KMS-11 (cell line): ENCODE results near the gene ZNF747.

Experiments
- H2AFZ ChIP-seq: fragments of 200-600 bp; sonication (generic); 2 replicates; pipeline ENCODE4 v1.6.1; 2016; ENCODE audit warnings: antibody characterized with exemption, mixed run types, low read depth
- H3K27ac ChIP-seq: fragments of 200-600 bp; sonication (generic); 2 replicates; pipeline ENCODE4 v1.6.1; 2016; ENCODE audit warnings: mild to moderate bottlenecking, mixed run types
- H3K27me3 ChIP-seq: fragments of 200-600 bp; sonication (generic); 2 replicates; pipeline ENCODE4 v1.6.1; 2017; ENCODE audit warnings: mild to moderate bottlenecking, low read depth, mixed run types, moderate library complexity; ENCODE audit not compliant: insufficient read depth
- H3K36me3 ChIP-seq: fragments of 200-600 bp; sonication (generic); 2 replicates; pipeline ENCODE4 v1.6.1; 2017; ENCODE audit warnings: mild to moderate bottlenecking, mixed run types; ENCODE audit not compliant: insufficient read depth
- H3K4me1 ChIP-seq: fragments of 200-600 bp; sonication (generic); 2 replicates; pipeline ENCODE4 v1.6.1; 2016; ENCODE audit warnings: mild to moderate bottlenecking, low read depth, mixed run types; ENCODE audit not compliant: poor library complexity, severe bottlenecking
- H3K4me2 ChIP-seq: fragments of 200-600 bp; sonication (generic); 2 replicates; pipeline ENCODE4 v1.7.0; 2016; ENCODE audit warnings: mild to moderate bottlenecking, mixed run types
- H3K4me3 ChIP-seq: fragments of 200-600 bp; sonication (generic); IDR thresholded peaks from 2 replicates; pipeline ENCODE4 v1.6.1; 2017; ENCODE audit warnings: low read depth, low read length, mixed read lengths; ENCODE audit not compliant: insufficient read depth
- H3K79me2 ChIP-seq: fragments of 200-600 bp; sonication (generic); 2 replicates; pipeline ENCODE4 v1.6.1; 2016; ENCODE audit warnings: low read depth, mixed run types; ENCODE audit not compliant: insufficient read depth
- H3K9ac ChIP-seq: fragments of 200-600 bp; sonication (generic); 2 replicates; pipeline ENCODE4 v1.6.1; 2016; ENCODE audit warnings: mild to moderate bottlenecking, mixed run types
- H4K20me1 ChIP-seq: fragments of 200-600 bp; sonication (generic); 2 replicates; pipeline ENCODE4 v1.6.1; 2016; ENCODE audit warnings: mild to moderate bottlenecking, mixed run types; ENCODE audit not compliant: insufficient read depth
- CTCF ChIP-seq: fragments of 200-600 bp; sonication (generic); conservative IDR thresholded peaks from 2 replicates; pipeline ENCODE4 v1.6.1; 2017; ENCODE audit warnings: low read depth, mild to moderate bottlenecking, antibody characterized with exemption, low read length, moderate library complexity, mixed read lengths

The ZNF747 gene

GRCh38 chr16:30519120-30520049 lies 15.3 kb downstream of the ZNF747 start:
- TF ChIP-seq CTCF: no peak
- H3K36me3 ChIP-seq: no peaks in the 10 kb centered on the region
- no peaks in the 10 kb centered on the region for H4K20me1 ChIP-seq

DNA sequence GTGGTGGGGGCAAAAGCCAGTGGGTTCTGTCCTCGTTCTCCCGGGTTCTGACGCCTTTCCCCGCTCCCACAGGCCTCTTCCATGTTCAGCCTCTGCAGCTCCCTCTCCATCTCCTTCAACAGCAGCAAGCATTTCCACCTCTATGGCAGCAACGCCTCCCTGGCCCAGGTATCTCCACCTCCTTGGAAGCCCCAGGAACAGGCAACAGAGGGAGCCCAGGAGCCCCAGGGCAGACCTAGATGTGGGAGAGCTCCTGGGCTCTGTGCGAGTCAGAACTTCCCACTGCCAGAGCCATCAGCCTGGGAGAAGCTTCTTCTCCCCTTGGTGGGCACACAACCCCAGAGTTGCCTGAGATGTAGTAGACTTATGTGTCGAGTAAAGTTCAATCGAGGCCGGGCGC lies 16.1 kb downstream of the ZNF747 start:
- H3K79me2 ChIP-seq: no peaks in the 10 kb centered on the region
- H3K27ac ChIP-seq: no peak overlapping the region
- no peak for TF ChIP-seq CTCF
- H3K27me3 ChIP-seq: peaks cover 3% of the 10 kb centered on the region; the same call in 1 of the 2 replicates
- H3K4me3 ChIP-seq: no peak overlapping the region
- H4K20me1 ChIP-seq: no peaks in the 10 kb centered on the region
- no peaks in the 10 kb centered on the region for H3K4me1 ChIP-seq
- H3K4me2 ChIP-seq: no peak overlapping the region
- no peak overlapping the region for H3K9ac ChIP-seq
- no peaks in the 10 kb centered on the region for H3K36me3 ChIP-seq
- no peak overlapping the region for H2AFZ ChIP-seq

More at GRCh38 chr16:30519120-30520049, 15.3 kb downstream of the ZNF747 start:
- Histone ChIP-seq H3K4me3 (no peak overlapping the region), H3K9ac (no peak overlapping the region), H2AFZ (no peak overlapping the region), H3K79me2 (no peaks in the 10 kb centered on the region), H3K27ac (no peak overlapping the region), H3K27me3 (peaks cover 3% of the 10 kb centered on the region; the same call in 1 of the 2 replicates), H3K4me1 (no peaks in the 10 kb centered on the region), H3K4me2 (no peak overlapping the region)

- H3K4me3 ChIP-seq: no peak overlapping the region
- TF ChIP-seq CTCF: no peak
- no peaks in the 10 kb centered on the region for H4K20me1 ChIP-seq
- no peaks in the 10 kb centered on the region for H3K36me3 ChIP-seq
- no peaks in the 10 kb centered on the region for H3K4me1 ChIP-seq
- no peaks in the 10 kb centered on the region for H3K79me2 ChIP-seq
- no peak overlapping the region for H3K9ac ChIP-seq
- H3K27me3 ChIP-seq: peaks cover 3% of the 10 kb centered on the region; the same call in 1 of the 2 replicates
- H3K27ac ChIP-seq: no peak overlapping the region
- no peak overlapping the region for H3K4me2 ChIP-seq
- no peak overlapping the region for H2AFZ ChIP-seq
Measured at GRCh38 chr16:30515275-30515674, 19.4 kb downstream of the ZNF747 start.

DNA sequence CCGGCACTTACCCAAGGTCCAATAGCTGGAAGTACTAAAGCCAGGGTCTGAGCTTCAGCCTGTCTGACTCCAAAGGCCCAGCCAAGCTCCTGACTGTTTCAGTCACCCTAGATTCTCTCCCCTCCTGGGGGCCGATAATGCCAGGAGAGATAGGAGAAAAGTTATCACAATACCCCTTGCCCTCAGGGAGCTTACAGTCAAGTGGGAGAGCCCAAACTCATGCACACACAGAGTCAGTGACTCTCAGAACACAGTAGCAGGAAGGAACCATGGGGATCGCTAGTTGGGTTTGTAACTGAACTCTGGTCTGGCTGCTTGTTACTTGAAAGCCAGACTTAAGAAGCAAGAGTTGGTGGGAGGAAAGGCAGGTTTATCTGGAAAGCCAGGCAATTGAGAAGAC lies 23.1 kb downstream of the ZNF747 start:
- H3K4me3 ChIP-seq: no peak overlapping the region
- H3K79me2 ChIP-seq: no peaks in the 10 kb centered on the region
- no peaks in the 10 kb centered on the region for H3K4me1 ChIP-seq
- no peak for TF ChIP-seq CTCF
- no peak overlapping the region for H3K9ac ChIP-seq
- no peak overlapping the region for H2AFZ ChIP-seq
- H3K27ac ChIP-seq: no peak overlapping the region
- H3K36me3 ChIP-seq: no peaks in the 10 kb centered on the region
- H4K20me1 ChIP-seq: no peaks in the 10 kb centered on the region
- no peaks in the 10 kb centered on the region for H3K27me3 ChIP-seq
- H3K4me2 ChIP-seq: no peak overlapping the region
